H1 (cell line): Measurements from ENCODE around the gene CCDC148. TPM values are rescaled to one million over a fixed set of nuclear protein-coding genes. Genes with fewer than 3 reads are reported as not detected.

ENCODE experiments used
- CTCF ChIA-PET: fragments of 300-600 bp; sonication (Branson Sonifier 250); formaldehyde crosslinking; loops from one replicate; lab custom pipeline; 2021; ENCODE audit not compliant: partially characterized antibody; lab: Charles Lee
- POLR2A ChIA-PET: fragments of 300-600 bp; sonication (Branson Sonifier 250); formaldehyde crosslinking; loops from one replicate; lab custom pipeline; 2021; ENCODE audit warnings: inconsistent platforms; ENCODE audit not compliant: partially characterized antibody; lab: Charles Lee
- DNase-seq, 2 experiments: peaks; one replicate each; pipeline versions ENCODE4 v3.0.0 to v3.0.0-alpha.2; 2010 to 2022; ENCODE audit warnings: low spot score in 2 of 2, low read depth in 1 of 2, mixed read lengths in 1 of 2
- FAIRE-seq: peaks from 2 replicates; lab custom pipeline; 2011; peaks lifted over from hg19 to GRCh38; lab: Jason Lieb, UNC
- H2AFZ ChIP-seq: 2 replicates; pipeline ENCODE4 v1.8.1; 2012; ENCODE audit warnings: low read length, inconsistent platforms
- H2AK5ac ChIP-seq: 2 replicates; pipeline ENCODE4 v1.6.1; 2013; ENCODE audit warnings: low read depth, low read length
- H2BK120ac ChIP-seq: replicated peaks from 2 replicates; pipeline ENCODE3; 2013; ENCODE audit warnings: low read depth, low read length, inconsistent platforms
- H2BK12ac ChIP-seq: 2 replicates; pipeline ENCODE4 v1.6.1; 2013; ENCODE audit warnings: low read depth, low read length
- H2BK15ac ChIP-seq: 2 replicates; pipeline ENCODE4 v1.6.1; 2013; ENCODE audit warnings: low read length
- H2BK20ac ChIP-seq: 2 replicates; pipeline ENCODE4 v1.6.1; 2013; ENCODE audit warnings: low read length
- H2BK5ac ChIP-seq: 2 replicates; pipeline ENCODE4 v1.6.1; 2013; ENCODE audit warnings: low read depth, low read length
- H3K14ac ChIP-seq: 2 replicates; pipeline ENCODE4 v1.6.1; 2013; ENCODE audit warnings: inconsistent platforms; ENCODE audit not compliant: insufficient read length
- H3K18ac ChIP-seq: 2 replicates; pipeline ENCODE4 v1.6.1; 2013; ENCODE audit warnings: low read length; ENCODE audit errors: extremely low read depth
- H3K23ac ChIP-seq: 2 replicates; pipeline ENCODE4 v1.6.1; 2013; ENCODE audit warnings: inconsistent platforms; ENCODE audit not compliant: insufficient read length
- H3K23me2 ChIP-seq: 2 replicates; pipeline ENCODE4 v1.6.1; 2013; ENCODE audit warnings: low read depth, low read length
- H3K27ac ChIP-seq: 2 replicates; pipeline ENCODE4 v1.6.1; 2011; ENCODE audit warnings: low read depth, low read length, inconsistent platforms
- H3K27me3 ChIP-seq, 4 experiments: replicated peaks in 1 of 4; 1 replicate in 1 of 4; 2 replicates in 3 of 4; pipeline versions ENCODE4 v1.6.1 to v1.8.1; 2011 to 2013; ENCODE audit warnings: low read length in 3 of 4, mild to moderate bottlenecking in 3 of 4, inconsistent platforms in 2 of 4, mixed read lengths in 2 of 4, moderate library complexity in 1 of 4; ENCODE audit not compliant: control insufficient read depth in 3 of 4, insufficient read depth in 3 of 4; ENCODE audit errors: extremely low read depth in 1 of 4
- H3K36me3 ChIP-seq, 4 experiments: 2 replicates each; pipeline versions ENCODE4 v1.6.1 to v1.8.1; 2011 to 2013; ENCODE audit warnings: mild to moderate bottlenecking in 4 of 4, low read length in 3 of 4, moderate library complexity in 2 of 4, control low read depth in 1 of 4, inconsistent platforms in 1 of 4; ENCODE audit not compliant: insufficient read depth in 4 of 4, control insufficient read depth in 2 of 4
- H3K4ac ChIP-seq: replicated peaks from 2 replicates; pipeline ENCODE3; 2013; ENCODE audit warnings: low read length, low read depth, mixed read lengths, inconsistent platforms; ENCODE audit not compliant: insufficient read length
- H3K4me1 ChIP-seq, 4 experiments: replicated peaks in 1 of 4; 1 replicate in 1 of 4; 2 replicates in 3 of 4; pipeline versions ENCODE4 v1.6.1 to v1.8.1; 2011 to 2013; ENCODE audit warnings: low read length in 3 of 4, inconsistent platforms in 2 of 4, mixed read lengths in 1 of 4; ENCODE audit not compliant: insufficient read depth in 4 of 4, control insufficient read depth in 3 of 4
- H3K4me2 ChIP-seq, 2 experiments: 2 replicates each; pipeline versions ENCODE4 v1.6.1 to v1.8.1; 2011 to 2013; ENCODE audit warnings: low read depth in 2 of 2, low read length in 2 of 2, control low read depth in 1 of 2, inconsistent platforms in 1 of 2, mild to moderate bottlenecking in 1 of 2; ENCODE audit not compliant: insufficient read depth in 1 of 2
- H3K4me3 ChIP-seq, 4 experiments: fragments of 200-600, 300-600 bp in 1 of 4; sonication (generic), shearing (Covaris generic), sonication (Bioruptor Twin) in 1 of 4; 2 replicates each; pipeline versions ENCODE4 v1.5.1 to v1.8.1; 2011 to 2016; ENCODE audit warnings: low read length in 4 of 4, low read depth in 3 of 4, control low read depth in 2 of 4, inconsistent platforms in 2 of 4, mild to moderate bottlenecking in 2 of 4, mixed read lengths in 1 of 4, moderate library complexity in 1 of 4; ENCODE audit not compliant: insufficient read depth in 2 of 4; ENCODE audit errors: extremely low read depth in 1 of 4
- H3K56ac ChIP-seq: replicated peaks from 2 replicates; pipeline ENCODE3; 2013; ENCODE audit warnings: low read depth, mild to moderate bottlenecking, mixed read lengths, low read length, inconsistent platforms; ENCODE audit not compliant: insufficient read length
- H3K79me1 ChIP-seq: 2 replicates; pipeline ENCODE4 v1.6.1; 2013; ENCODE audit warnings: low read depth, low read length, control low read depth
- H3K79me2 ChIP-seq, 2 experiments: 2 replicates each; pipeline versions ENCODE4 v1.6.1 to v1.8.1; 2012 to 2013; ENCODE audit warnings: low read length in 2 of 2, mild to moderate bottlenecking in 2 of 2, inconsistent platforms in 1 of 2; ENCODE audit not compliant: insufficient read depth in 2 of 2, control insufficient read depth in 1 of 2
- H3K9ac ChIP-seq, 4 experiments: replicated peaks in 1 of 4; 1 replicate in 1 of 4; 2 replicates in 3 of 4; pipeline versions ENCODE4 v1.6.1 to v1.8.1; 2011 to 2013; ENCODE audit warnings: low read depth in 3 of 4, low read length in 3 of 4, control low read depth in 2 of 4, mild to moderate bottlenecking in 2 of 4, moderate library complexity in 2 of 4, inconsistent platforms in 1 of 4; ENCODE audit errors: extremely low read depth in 1 of 4
- H3K9me3 ChIP-seq, 2 experiments: 2 replicates each; pipeline versions ENCODE4 v1.6.1 to v1.8.1; 2012 to 2013; ENCODE audit warnings: mild to moderate bottlenecking in 2 of 2, moderate library complexity in 2 of 2, control low read depth in 1 of 2, inconsistent platforms in 1 of 2, low read depth in 1 of 2, low read length in 1 of 2, mixed read lengths in 1 of 2; ENCODE audit not compliant: insufficient read depth in 2 of 2
- H4K20me1 ChIP-seq, 2 experiments: replicated peaks in 1 of 2; 2 replicates each; pipeline versions ENCODE3 to v1.8.1; 2011 to 2013; ENCODE audit warnings: inconsistent platforms in 2 of 2, low read length in 2 of 2, mild to moderate bottlenecking in 1 of 2; ENCODE audit not compliant: insufficient read depth in 2 of 2, control insufficient read depth in 1 of 2
- H4K5ac ChIP-seq: 2 replicates; pipeline ENCODE4 v1.6.1; 2013; ENCODE audit warnings: low read length, low read depth, mixed read lengths, inconsistent platforms; ENCODE audit not compliant: insufficient read length
- H4K8ac ChIP-seq: 2 replicates; pipeline ENCODE4 v1.8.0; 2013; ENCODE audit warnings: mild to moderate bottlenecking, moderate library complexity, low read length, inconsistent platforms; ENCODE audit not compliant: insufficient read depth; ENCODE audit errors: extremely low read depth
- H4K91ac ChIP-seq: replicated peaks from 2 replicates; pipeline ENCODE3; 2013; ENCODE audit warnings: low read length, mixed read lengths, inconsistent platforms; ENCODE audit not compliant: insufficient read length
- ASH2L ChIP-seq: fragments of 200-600, 300-600 bp; sonication (generic); IDR thresholded peaks from one replicate; pipeline ENCODE4 v1.7.1; 2017; ENCODE audit warnings: low read length
- BRCA1 ChIP-seq: IDR thresholded peaks from 2 replicates; pipeline ENCODE4 v1.6.1; 2012; ENCODE audit warnings: low read depth, low read length, improper control_type of control experiment
- CHD1 ChIP-seq: IDR thresholded peaks from 2 replicates; pipeline ENCODE4 v1.6.1; 2012; ENCODE audit warnings: low read depth, low read length, improper control_type of control experiment
- CHD2 ChIP-seq: IDR thresholded peaks from 2 replicates; pipeline ENCODE4 v1.6.1; 2012; ENCODE audit warnings: low read length, improper control_type of control experiment
- CTCF ChIP-seq, 3 experiments: IDR thresholded peaks; 1 replicate in 2 of 3; 2 replicates in 1 of 3; pipeline versions ENCODE4 v1.5.1 to v1.6.1; 2011; ENCODE audit warnings: low read length in 3 of 3, mild to moderate bottlenecking in 3 of 3, inconsistent platforms in 2 of 3, low read depth in 1 of 3, moderate library complexity in 1 of 3; ENCODE audit not compliant: insufficient read depth in 1 of 3; ENCODE audit errors: control extremely low read depth in 1 of 3
- POLR2A ChIP-seq, 2 experiments: IDR thresholded peaks; 1 replicate in 1 of 2; 2 replicates in 1 of 2; pipeline ENCODE4 v1.6.1; 2011; ENCODE audit warnings: low read depth in 2 of 2, low read length in 2 of 2, mild to moderate bottlenecking in 2 of 2; ENCODE audit errors: control extremely low read depth in 1 of 2
- POLR2AphosphoS5 ChIP-seq: IDR thresholded peaks from 2 replicates; pipeline ENCODE4 v1.6.1; 2011; ENCODE audit warnings: low read depth, low read length
- POU5F1 ChIP-seq: IDR thresholded peaks from 2 replicates; pipeline ENCODE4 v1.6.1; 2011; ENCODE audit warnings: low read depth, mild to moderate bottlenecking, low read length, moderate library complexity
- RAD21 ChIP-seq, 2 experiments: IDR thresholded peaks in 1 of 2; conservative IDR thresholded peaks in 1 of 2; 2 replicates each; pipeline ENCODE4 v1.6.1; 2011; ENCODE audit warnings: low read depth in 2 of 2, low read length in 2 of 2, improper control_type of control experiment in 1 of 2, inconsistent platforms in 1 of 2, mild to moderate bottlenecking in 1 of 2, moderate library complexity in 1 of 2
- RNF2 ChIP-seq: fragments of 200-900, 300-1000 bp; sonication (generic); IDR thresholded peaks from 2 replicates; pipeline ENCODE4 v1.7.1; 2016; ENCODE audit warnings: borderline replicate concordance, low read depth, mild to moderate bottlenecking, antibody characterized with exemption, low read length; ENCODE audit not compliant: poor library complexity, severe bottlenecking; ENCODE audit errors: missing control alignments
- SIRT6 ChIP-seq: IDR thresholded peaks from one replicate; pipeline ENCODE4 v1.7.1; 2012; ENCODE audit warnings: low read length, inconsistent platforms
- SP1 ChIP-seq: IDR thresholded peaks from 2 replicates; pipeline ENCODE4 v1.6.1; 2011; ENCODE audit warnings: low read depth, low read length
- ZNF274 ChIP-seq: IDR thresholded peaks from 2 replicates; pipeline ENCODE4 v1.7.0; 2012; ENCODE audit warnings: low read length, borderline replicate concordance; ENCODE audit errors: extremely low read depth
- polyA plus RNA-seq, 7 experiments: library from polyadenylated mRNA; depleted of rRNA in 3 of 7; stranded (reverse) in 5 of 7; unstranded in 2 of 7; fragments of >200 nt in 5 of 7; fragments of 200-250 nt in 2 of 7; gene quantifications; 1 replicate in 5 of 7; 2 replicates in 1 of 7; 4 replicates in 1 of 7; pipeline versions ENCODE4 v1.2.1 to v1.2.3, GENCODE V29; 2011 to 2013; ENCODE audit warnings: missing spikeins in 2 of 7, mixed read lengths in 2 of 7
- total RNA-seq: library from RNA; stranded (reverse); fragmentation: NEBNext Ultra II Directional; extraction: Animal tissue kit (Norgen Biotek cat#: 25700); gene quantifications from 2 replicates; pipeline ENCODE4 v1.2.1, GENCODE V29; 2021

Gene CCDC148
- total and polyA plus RNA-seq, 2 of the 8 experiments (the other 6 are each of a cell fraction or from before 2014, with no cell fraction given): 0.45 to 1.3 TPM

GRCh38 chr2:158482594-158482993, 26.0 kb upstream of the CCDC148 start:
- Histone ChIP-seq H4K5ac (no peak overlapping the region), H4K8ac (no peak overlapping the region)
- POLR2A ChIA-PET: interaction anchor here (1.5 kb wide), 1 partner anchor 10 kb away, joined by 3 read pairs; no protein-coding TSS in a partner anchor
- TF ChIP-seq CHD1 (no peak), POLR2AphosphoS5 (no peak), POU5F1 (no peak), SP1 (no peak), CTCF (IDR thresholded peaks at IDR 0.05; ENCODE audit: control extremely low read depth in 1 of 3, insufficient read depth in 1 of 3, low read depth in 1 of 3, low read length in 3 of 3) (no peak), BRCA1 (no peak), POLR2A (IDR thresholded peaks at IDR 0.05; ENCODE audit: control extremely low read depth in 1 of 2, low read depth in 2 of 2, low read length in 2 of 2) (no peak), RNF2 (no peak), SIRT6 (no peak), ZNF274 (no peak), RAD21 (IDR thresholded peaks at IDR 0.05 in 1 of 2, conservative IDR thresholded peaks at IDR 0.05 in 1 of 2; ENCODE audit: low read depth in 2 of 2, low read length in 2 of 2) (no peak), CHD2 (no peak), ASH2L (no peak)

More at GRCh38 chr2:158482594-158482993, 26.0 kb upstream of the CCDC148 start:
- Histone ChIP-seq H3K56ac (no peak overlapping the region), H3K27ac (no peak overlapping the region), H2BK15ac (no peak overlapping the region), H2AFZ (no peak overlapping the region), H3K23ac (no peak overlapping the region), H3K4me2 (no peak overlapping the region), H3K27me3 (no peaks in the 10 kb centered on the region), H3K4me1 (peaks cover 0 to 13% (median 6%) of the 10 kb centered on the region in 4 experiments; a peak in 2 of 7 replicates), H3K18ac (no peak overlapping the region), H4K20me1 (peaks cover 0 to 10% of the 10 kb centered on the region in 2 experiments), H3K14ac (no peak overlapping the region), H3K9me3 (no peaks in the 10 kb centered on the region), H3K4me3 (no peak overlapping the region), H3K9ac (no peak overlapping the region), H2AK5ac (no peak overlapping the region), H2BK20ac (no peak overlapping the region), H3K79me2 (peaks cover 0 to 94% of the 10 kb centered on the region in 2 experiments; a peak in 3 of 4 replicates), H3K79me1 (no peaks in the 10 kb centered on the region), H2BK12ac (no peak overlapping the region), H4K91ac (no peak overlapping the region), H3K23me2 (no peaks in the 10 kb centered on the region; the same call in 1 of the 2 replicates), H2BK5ac (no peak overlapping the region), H3K4ac (no peak overlapping the region), H2BK120ac (no peak overlapping the region), H3K36me3 (0 out of 8 replicates have a peak, but pooled peaks cover 0 to under 1% (median 0%) of the 10 kb centered on the region in 4 experiments)
- no peak for FAIRE-seq
- no peak for DNase-seq
- CTCF ChIA-PET: interaction anchor here (1.6 kb wide), 1 partner anchor 18 kb away, joined by 4 read pairs; no protein-coding TSS in a partner anchor
